ENCODE measurements around the gene MTPN. TPM values are rescaled to one million over a fixed set of nuclear protein-coding genes. Genes with fewer than 3 reads are reported as not detected.

MTPN gene
- total RNA-seq (2014; rRNA removed): 183 and 198 TPM in 2 replicates
- 125 TPM for polyA plus RNA-seq (2012)

GRCh38 chr7:135977007-135977741, at the start of gene MTPN:
MTPN (minus strand) TSS chr7:135977359; CDS start chr7:135977100, 259 bp downstream.
- peak; percentile 97 for DNase-seq (ENCODE audit: low read depth)

- no peak for DNase-seq (ENCODE audit: low read depth)
Observed at GRCh38 chr7:136026209-136026608, 49.0 kb upstream of the MTPN start.

- no peak for DNase-seq (ENCODE audit: low read depth)
Observed at GRCh38 chr7:136023134-136023869, 46.1 kb upstream of the MTPN start.

- DNase-seq (ENCODE audit: low read depth): no peak
Observed at GRCh38 chr7:136020556-136020955, 43.4 kb upstream of the MTPN start.

- DNase-seq (ENCODE audit: low read depth): peak; percentile 62
Observed at GRCh38 chr7:136018104-136018503, 40.9 kb upstream of the MTPN start.

- peak; percentile 61 for DNase-seq (ENCODE audit: low read depth)
Observed at GRCh38 chr7:136016649-136017395, 39.7 kb upstream of the MTPN start.

- DNase-seq (ENCODE audit: low read depth): no peak
Observed at GRCh38 chr7:136015638-136016037, 38.5 kb upstream of the MTPN start.

GRCh38 chr7:136014659-136015058, 37.5 kb upstream of the MTPN start:
- no peak for DNase-seq (ENCODE audit: low read depth)

GRCh38 chr7:136012238-136012637, 35.1 kb upstream of the MTPN start:
- no peak for DNase-seq (ENCODE audit: low read depth)

- DNase-seq (ENCODE audit: low read depth): peak; percentile 63
Observed at GRCh38 chr7:136009488-136010079, 32.4 kb upstream of the MTPN start.

- DNase-seq (ENCODE audit: low read depth): no peak
Observed at GRCh38 chr7:136006208-136006607, 29.0 kb upstream of the MTPN start.

GRCh38 chr7:136004083-136004482, 26.9 kb upstream of the MTPN start:
- DNase-seq (ENCODE audit: low read depth): no peak

- DNase-seq (ENCODE audit: low read depth): no peak
Observed at GRCh38 chr7:136002802-136003201, 25.6 kb upstream of the MTPN start.

- no peak for DNase-seq (ENCODE audit: low read depth)
Observed at GRCh38 chr7:136000288-136000913, 23.2 kb upstream of the MTPN start.

- DNase-seq (ENCODE audit: low read depth): no peak
Observed at GRCh38 chr7:135998081-135998480, 20.9 kb upstream of the MTPN start.

GRCh38 chr7:135995748-135996147, 18.6 kb upstream of the MTPN start:
- no peak for DNase-seq (ENCODE audit: low read depth)

GRCh38 chr7:135994466-135995205, 17.5 kb upstream of the MTPN start:
- DNase-seq (ENCODE audit: low read depth): peak; percentile 45

- DNase-seq (ENCODE audit: low read depth): no peak
Observed at GRCh38 chr7:135993950-135994349, 16.8 kb upstream of the MTPN start.

- DNase-seq (ENCODE audit: low read depth): no peak
Observed at GRCh38 chr7:135991906-135992305, 14.7 kb upstream of the MTPN start.

- DNase-seq (ENCODE audit: low read depth): no peak
Observed at GRCh38 chr7:135991322-135991721, 14.2 kb upstream of the MTPN start.

- DNase-seq (ENCODE audit: low read depth): no peak
Observed at GRCh38 chr7:135990258-135990657, 13.1 kb upstream of the MTPN start.
